HG03378 (cell line): ENCODE measurements around the gene CCDC57.

Experiments used
- ATAC-seq: cut with Tn5 transposase; IDR thresholded peaks from one replicate; pipeline ENCODE4 v1.9.1; 2021; ENCODE audit warnings: mild to moderate bottlenecking, moderate library complexity; ENCODE audit not compliant: unreplicated experiment

CCDC57 gene

GRCh38 chr17:82129095-82129494 lies 83.5 kb downstream of the CCDC57 start:
- no peak for ATAC-seq

- no peak for ATAC-seq
Observed at GRCh38 chr17:82128287-82128686, 84.4 kb downstream of the CCDC57 start.

- ATAC-seq = no peak
Observed at GRCh38 chr17:82127704-82128103, 84.9 kb downstream of the CCDC57 start.

GRCh38 chr17:82127315-82127595 lies 85.4 kb downstream of the CCDC57 start:
- ATAC-seq = no peak

GRCh38 chr17:82126556-82127314 lies 85.9 kb downstream of the CCDC57 start:
- no peak for ATAC-seq

DNA sequence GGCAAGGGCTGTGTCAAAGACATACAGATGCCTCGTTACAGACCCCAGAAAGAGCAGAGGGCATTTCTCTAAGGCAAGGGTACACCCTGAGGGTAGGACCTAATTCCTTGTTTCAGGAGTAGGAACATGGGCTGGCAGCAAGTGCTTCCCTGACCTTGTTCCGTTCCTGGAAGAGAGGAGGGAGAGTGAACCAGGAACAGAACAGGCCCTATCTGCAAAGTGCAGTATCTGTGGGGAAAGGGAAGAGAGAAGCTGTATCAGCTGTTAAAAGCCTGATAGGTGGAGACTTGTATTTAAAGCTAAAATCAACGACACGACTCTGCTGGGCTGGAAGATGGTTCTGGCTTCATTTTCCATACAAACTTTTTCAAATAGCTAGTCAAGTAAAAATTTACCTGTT lies 88.5 kb downstream of the CCDC57 start:
- no peak for ATAC-seq

DNA sequence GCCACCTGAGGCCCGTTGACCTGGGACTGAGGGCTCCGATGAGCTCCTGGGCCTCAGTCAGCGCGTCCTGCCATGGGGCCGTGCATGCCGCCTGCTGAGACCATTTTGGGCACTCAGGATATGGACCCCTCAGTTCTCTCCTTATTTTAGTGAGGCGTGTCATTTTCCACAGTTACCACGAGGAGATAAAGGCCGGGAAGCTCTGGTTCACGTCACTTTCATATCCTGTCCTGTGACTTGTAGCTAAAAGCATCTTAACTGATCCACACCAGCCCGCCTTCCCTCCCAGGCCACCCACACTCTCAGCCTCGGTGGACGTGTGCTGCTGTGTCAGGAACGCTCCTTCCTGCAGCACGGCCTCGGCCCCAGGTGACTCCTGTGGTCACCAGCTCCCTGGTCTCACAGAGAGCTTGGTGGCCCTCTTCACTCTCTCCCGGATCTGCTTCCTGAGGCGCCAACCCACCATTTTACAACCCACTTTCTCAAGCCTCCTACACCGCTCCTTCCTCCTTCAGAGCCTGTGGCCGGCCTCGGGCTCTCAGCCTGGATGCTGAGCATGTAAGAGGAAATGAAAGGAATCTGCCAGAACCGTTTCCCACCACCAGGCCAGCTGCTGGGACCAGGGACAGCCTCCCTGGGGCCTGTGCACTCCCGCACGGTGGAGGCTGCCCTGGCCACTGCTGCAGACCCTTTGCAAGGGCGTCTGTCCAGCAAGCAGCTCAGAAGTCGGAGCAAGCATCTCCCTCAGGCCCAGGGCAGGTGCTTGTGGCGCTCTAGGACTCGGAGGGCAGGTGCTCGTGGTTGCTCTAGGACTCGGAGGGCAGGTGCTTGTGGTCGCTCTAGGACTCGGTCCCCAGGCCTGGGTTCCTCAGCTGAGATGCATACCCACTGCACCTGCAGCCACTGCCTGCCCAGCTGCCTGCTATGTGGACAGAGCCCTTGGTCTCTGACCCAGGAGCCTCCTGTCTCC lies 90.7 kb downstream of the CCDC57 start:
- ATAC-seq = no peak

DNA sequence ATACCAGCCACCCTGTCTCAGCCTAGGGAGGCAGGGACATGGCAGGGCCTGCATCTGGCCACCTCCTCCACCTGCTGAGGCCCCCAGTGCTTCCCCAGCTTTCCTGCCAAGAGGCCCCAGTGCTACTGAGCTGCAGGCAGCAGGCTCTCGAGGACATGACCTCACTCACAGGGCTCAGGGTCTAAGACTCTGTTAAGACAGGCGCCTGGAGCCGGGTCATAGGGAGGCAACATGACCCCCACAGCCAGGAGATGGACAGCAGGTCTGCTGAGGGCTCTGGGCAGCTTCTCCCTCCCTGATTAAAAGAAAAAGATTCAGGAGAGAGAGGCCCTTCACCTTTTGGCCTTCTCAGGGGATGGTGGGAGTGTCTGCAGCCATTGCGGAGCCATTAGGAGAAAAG lies 91.4 kb downstream of the CCDC57 start:
- no peak for ATAC-seq

DNA sequence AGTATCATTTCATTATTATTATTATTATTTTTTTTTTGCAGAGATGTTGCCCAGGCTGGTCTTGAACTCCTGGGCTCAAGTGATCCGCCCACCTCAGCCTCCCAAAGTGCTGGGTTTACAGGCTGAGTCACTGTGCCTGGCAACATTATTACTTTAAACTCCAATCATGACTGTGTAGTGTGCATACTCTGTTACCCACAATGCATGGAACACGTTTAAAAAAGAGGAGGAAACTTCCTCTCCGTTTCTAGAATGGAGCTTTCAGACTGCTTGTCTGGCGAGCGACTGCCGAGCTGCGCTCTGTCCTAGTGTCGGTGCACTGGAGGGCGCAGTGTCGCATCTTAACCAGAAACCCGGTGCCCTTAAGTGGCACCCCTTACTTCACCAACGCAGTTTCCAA lies 92.5 kb downstream of the CCDC57 start:
- no peak for ATAC-seq

GRCh38 chr17:82118815-82119380 lies 93.7 kb downstream of the CCDC57 start:
- ATAC-seq = no peak

DNA sequence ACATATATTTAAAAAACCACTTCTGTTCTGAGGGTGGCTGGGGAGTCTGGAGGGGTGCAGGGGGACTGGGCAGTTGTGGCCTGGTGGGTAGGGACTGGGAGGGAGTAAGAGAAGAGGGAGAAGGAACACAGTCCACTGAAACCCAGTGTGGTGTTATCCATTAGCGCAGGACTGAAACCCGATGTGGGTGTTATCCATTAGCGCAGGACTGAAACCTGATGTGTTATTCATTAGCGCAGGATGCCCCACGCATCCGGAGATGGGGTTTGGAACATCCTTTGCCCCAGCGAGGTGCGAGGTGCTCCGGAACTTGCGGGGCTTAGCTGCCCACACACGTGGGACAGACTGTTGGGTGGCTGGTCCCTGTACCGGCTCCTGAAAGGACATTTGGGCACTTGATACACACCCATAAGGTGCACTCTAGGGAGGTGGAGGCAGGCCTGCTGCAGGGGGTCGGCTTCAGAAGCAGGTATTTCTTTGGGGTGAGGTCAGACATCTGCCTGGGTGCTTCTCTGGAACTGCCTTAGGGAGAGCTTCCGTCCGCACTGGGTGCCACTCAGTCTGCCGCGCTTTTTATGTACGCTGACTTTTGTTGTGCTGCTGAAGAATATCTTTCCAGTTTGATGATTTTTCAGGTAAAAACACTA lies 94.4 kb downstream of the CCDC57 start:
- no peak for ATAC-seq

DNA sequence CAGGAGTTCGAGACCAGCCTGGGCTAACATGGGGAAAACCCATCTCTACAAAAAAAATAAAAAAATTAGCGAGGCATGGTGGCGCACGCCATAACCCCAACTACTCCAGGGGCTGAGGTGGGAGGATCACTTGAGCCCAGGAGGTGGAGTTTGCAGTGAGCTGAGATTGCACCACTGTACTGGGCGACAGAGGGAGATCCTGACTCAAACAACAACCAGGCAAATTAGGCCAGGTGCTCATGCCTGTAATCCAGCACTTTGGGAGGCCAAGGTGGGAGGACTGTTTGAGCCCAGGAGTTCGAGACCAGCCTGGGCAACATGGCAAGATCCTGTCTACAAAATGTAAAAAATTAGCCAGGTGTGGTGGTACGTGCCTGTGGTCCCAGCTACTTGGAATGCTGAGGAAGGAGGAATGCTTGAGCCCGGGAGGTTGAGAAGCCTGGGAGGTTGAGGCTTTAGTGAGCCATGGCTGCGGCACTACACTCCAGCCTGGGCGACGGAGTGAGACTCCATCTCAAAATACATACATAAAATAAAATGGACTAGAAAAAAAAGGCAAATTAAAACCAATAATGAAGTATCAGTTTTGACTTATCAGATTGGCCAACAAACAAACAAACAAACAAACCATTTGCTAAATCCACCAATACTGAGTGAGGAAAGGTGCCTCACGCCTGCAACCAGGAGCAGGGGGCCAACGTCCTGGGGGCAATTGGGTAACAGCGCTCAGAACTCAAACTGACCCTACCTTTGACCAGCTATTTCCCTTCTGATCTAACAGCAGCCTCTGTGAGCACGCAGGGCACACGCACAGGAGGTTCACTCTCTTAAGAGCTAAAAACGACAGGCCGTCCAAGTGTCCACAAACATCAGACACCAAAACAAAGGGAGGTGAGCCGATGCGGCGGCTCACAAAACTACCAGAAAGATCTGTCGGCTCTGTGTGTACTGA lies 95.2 kb downstream of the CCDC57 start:
- ATAC-seq = no peak

- no peak for ATAC-seq
Observed at GRCh38 chr17:82116246-82116645, 96.4 kb downstream of the CCDC57 start.

DNA sequence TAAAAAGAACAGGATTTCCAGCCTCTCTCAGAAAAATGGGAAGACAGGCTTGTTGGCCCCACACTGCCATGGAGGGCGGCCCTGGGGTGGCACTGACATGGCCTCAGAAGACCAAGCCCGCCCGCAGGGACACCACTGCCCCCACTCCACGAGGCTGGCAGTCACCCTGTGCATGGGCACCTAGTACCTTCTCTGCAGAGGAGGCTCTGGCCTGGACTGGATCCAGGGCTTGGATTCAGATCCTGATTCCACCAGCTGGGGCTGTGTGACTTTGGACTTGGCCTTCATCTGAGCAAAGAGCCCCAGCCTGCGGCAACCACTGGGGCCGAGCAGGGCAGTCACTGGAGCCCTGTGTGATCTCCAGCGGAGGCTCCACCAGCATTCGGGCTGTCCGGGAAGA lies 97.8 kb downstream of the CCDC57 start:
- no peak for ATAC-seq

DNA sequence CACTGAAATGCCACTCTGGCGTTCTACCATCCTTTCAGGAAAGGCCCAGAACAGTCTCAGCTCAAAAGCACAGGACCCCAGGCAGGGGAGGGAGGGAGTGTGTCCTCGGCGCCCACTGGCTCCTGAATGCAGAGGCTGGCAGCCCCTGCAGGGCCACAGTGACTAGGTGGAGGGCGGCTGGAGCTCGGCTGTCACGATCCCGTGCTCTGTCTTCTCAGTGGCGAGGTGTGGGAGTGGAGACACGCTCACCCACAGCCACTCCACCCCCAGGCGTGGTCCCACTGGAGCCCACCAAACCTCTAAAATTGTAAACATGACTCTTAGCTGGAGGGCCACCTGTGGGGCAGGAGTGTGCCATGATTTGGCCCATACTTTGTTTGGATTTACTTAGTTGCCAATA lies 98.2 kb downstream of the CCDC57 start:
- no peak for ATAC-seq

- no peak for ATAC-seq
Observed at GRCh38 chr17:82113941-82114340, 98.7 kb downstream of the CCDC57 start.

DNA sequence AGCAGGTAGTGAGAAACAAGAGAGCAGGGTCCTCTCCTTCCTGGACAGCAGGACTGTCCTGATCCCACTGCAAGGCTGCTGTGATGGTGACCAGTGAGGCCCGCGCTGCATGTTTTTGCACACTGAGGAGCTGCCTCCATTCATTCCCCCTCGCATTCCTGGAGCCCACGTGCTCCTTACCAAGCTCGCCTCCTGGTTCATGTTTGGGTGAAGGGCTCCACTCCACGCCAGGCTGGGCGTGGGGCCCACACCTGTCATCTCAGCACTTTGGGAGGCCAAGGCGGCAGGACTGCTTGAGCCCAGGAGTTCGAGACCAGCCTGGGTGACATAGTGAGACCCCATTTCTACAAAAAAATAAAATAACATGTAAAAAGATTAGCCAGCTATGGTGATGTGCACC lies 99.2 kb downstream of the CCDC57 start:
- ATAC-seq = no peak

GRCh38 chr17:82112914-82113311 lies 99.7 kb downstream of the CCDC57 start:
- ATAC-seq = no peak

- ATAC-seq = no peak
Observed at GRCh38 chr17:82112181-82112913, 100.3 kb downstream of the CCDC57 start.

GRCh38 chr17:82110298-82110697 lies 102.3 kb downstream of the CCDC57 start:
- no peak for ATAC-seq
